Heart left ventricle (tissue), 13 donors: Measurements from ENCODE around the gene KCNMA1.

Source experiments
- CTCF ChIP-seq, 12 donors: fragments of 200-600 bp; sonication (generic) in 4 of 12; IDR thresholded peaks; one replicate each; pipeline versions ENCODE4 v1.5.0 to v1.8.0; 2018 to 2022; ENCODE audit warnings: antibody characterized with exemption in 12 of 12, mild to moderate bottlenecking in 5 of 12
- POLR2A ChIP-seq, 2 donors: fragments of 450-650 bp; IDR thresholded peaks; one replicate each; pipeline ENCODE4 v1.6.1; 2017; ENCODE audit warnings: antibody characterized with exemption in 2 of 2, mild to moderate bottlenecking in 2 of 2, moderate library complexity in 2 of 2
- donor health status: ischemic (EF 13 %, LVEDD 7.1; RV severe dilation, severe dysfunction).
- donor health status: DM: no; HTN: yes; CAD: no.
- donor health status: DM: no; HTN: no; CAD: no.
- donor health status: ischemic (EF 25% LVEDD 6.9; RV normal size, moderate dysfunction).
- donor health status: ischemic (EF 25% LVEDD 5.7; RV mildly dilated, moderate dysfunction).
- donor health status: ischemic (EF 35%, LVEDD 5.7; RV mildly dilated, moderate dysfunction).
- donor health status: nonischemic (EF 11% LVEDD 7.7; RV severe dilation, severe dysfunction).
- donor health status: DM: yes; HTN: yes; CAD: no.
- donor health status: PGD.
- donor health status: ischemic (EF 29% LVEDD 5.4; RV normal size, mild dysfunction).
- donor health status: nonischemic (EF 23%, LVEDD 6.1; RV moderate dilation, normal function).

GRCh38 chr10:77556990-77557601 is 80.5 kb downstream of the KCNMA1 start:
- TF ChIP-seq POLR2A (IDR thresholded peaks at IDR 0.05): no peak
- TF ChIP-seq CTCF (IDR thresholded peaks at IDR 0.05): no peak
